Mesothelial cell of epicardium (in vitro differentiated cells): ENCODE data around the gene C1QTNF8. TPM values are rescaled to one million over a fixed set of nuclear protein-coding genes. Genes with fewer than 3 reads are reported as not detected.

Source experiments
- DNase-seq, 2 experiments: peaks; one replicate each; pipeline ENCODE4 v3.0.0; 2021; ENCODE audit warnings: low spot score in 2 of 2; ENCODE audit not compliant: unreplicated experiment in 2 of 2
- H3K27ac Mint-ChIP-seq: 2 replicates; pipeline ENCODE4 v1.8.0; 2021; ENCODE audit warnings: mixed read lengths
- H3K27me3 Mint-ChIP-seq: 2 replicates; pipeline ENCODE4 v1.8.0; 2021; ENCODE audit warnings: low read depth, mixed read lengths
- H3K36me3 Mint-ChIP-seq: 2 replicates; pipeline ENCODE4 v1.8.0; 2021; ENCODE audit warnings: mixed read lengths
- H3K4me1 Mint-ChIP-seq: 2 replicates; pipeline ENCODE4 v1.8.0; 2021; ENCODE audit warnings: mixed read lengths
- H3K4me3 Mint-ChIP-seq: 2 replicates; pipeline ENCODE4 v1.8.0; 2021; ENCODE audit warnings: mild to moderate bottlenecking, moderate library complexity, mixed read lengths
- H3K9me3 Mint-ChIP-seq: 2 replicates; pipeline ENCODE4 v1.8.0; 2021; ENCODE audit warnings: mixed read lengths
- CTCF ChIP-seq: fragments of 200-600 bp; sonication (generic); IDR thresholded peaks from one replicate; pipeline ENCODE4 v1.5.0; 2021; ENCODE audit warnings: antibody characterized with exemption; ENCODE audit not compliant: unreplicated experiment
- total RNA-seq: library from RNA; stranded (reverse); gene quantifications from 3 replicates; pipeline ENCODE4 v1.2.1, GENCODE V29; 2021

The C1QTNF8 gene
- total RNA-seq, 1 donor from 2014 or later: not detected

GRCh38 chr16:1112506-1113184 lies 16.6 kb upstream of the C1QTNF8 start:
- Mint-ChIP-seq H3K4me3 (no peak overlapping the region), H3K4me1 (peaks cover 3% of the 10 kb centered on the region), H3K27me3 (peaks cover 41% of the 10 kb centered on the region), H3K27ac (no peak overlapping the region), H3K36me3 (no peaks in the 10 kb centered on the region), H3K9me3 (no peaks in the 10 kb centered on the region)
- no peak for DNase-seq
- TF ChIP-seq CTCF: no peak

GRCh38 chr16:1109648-1110047 lies 13.6 kb upstream of the C1QTNF8 start:
- H3K9me3 Mint-ChIP-seq: no peaks in the 10 kb centered on the region
- no peak for TF ChIP-seq CTCF
- H3K4me3 Mint-ChIP-seq: no peak overlapping the region
- DNase-seq: no peak
- no peaks in the 10 kb centered on the region for H3K36me3 Mint-ChIP-seq
- no peak overlapping the region for H3K27ac Mint-ChIP-seq
- peaks cover 49% of the 10 kb centered on the region for H3K27me3 Mint-ChIP-seq
- peaks cover 3% of the 10 kb centered on the region for H3K4me1 Mint-ChIP-seq

GRCh38 chr16:1108299-1109252 lies 12.5 kb upstream of the C1QTNF8 start:
- peaks cover 58% of the 10 kb centered on the region for H3K27me3 Mint-ChIP-seq
- no peak overlapping the region for H3K4me3 Mint-ChIP-seq
- no peak for DNase-seq
- H3K4me1 Mint-ChIP-seq: peaks cover 3% of the 10 kb centered on the region
- no peak overlapping the region for H3K27ac Mint-ChIP-seq
- TF ChIP-seq CTCF: no peak
- H3K9me3 Mint-ChIP-seq: no peaks in the 10 kb centered on the region
- no peaks in the 10 kb centered on the region for H3K36me3 Mint-ChIP-seq

- no peak for TF ChIP-seq CTCF
- no peak for DNase-seq
- H3K27ac Mint-ChIP-seq: no peak overlapping the region
- H3K36me3 Mint-ChIP-seq: no peaks in the 10 kb centered on the region
- H3K4me1 Mint-ChIP-seq: peaks cover 3% of the 10 kb centered on the region
- peaks cover 54% of the 10 kb centered on the region for H3K27me3 Mint-ChIP-seq
- no peak overlapping the region for H3K4me3 Mint-ChIP-seq
- no peaks in the 10 kb centered on the region for H3K9me3 Mint-ChIP-seq
These were observed 11.7 kb upstream of the C1QTNF8 start for GRCh38 chr16:1107731-1108130.

- H3K27ac Mint-ChIP-seq: no peak overlapping the region
- TF ChIP-seq CTCF: no peak
- no peak for DNase-seq
- no peaks in the 10 kb centered on the region for H3K36me3 Mint-ChIP-seq
- no peak overlapping the region for H3K4me3 Mint-ChIP-seq
- H3K27me3 Mint-ChIP-seq: peaks cover 49% of the 10 kb centered on the region
- peaks cover 3% of the 10 kb centered on the region for H3K4me1 Mint-ChIP-seq
- no peaks in the 10 kb centered on the region for H3K9me3 Mint-ChIP-seq
These were observed 11.1 kb upstream of the C1QTNF8 start for GRCh38 chr16:1107141-1107540.
